Measurements from ENCODE around the gene ADAT2. TPM values are rescaled to one million over a fixed set of nuclear protein-coding genes. Genes with fewer than 3 reads are reported as not detected.

ADAT2 gene
- total RNA-seq = 10 to 100 TPM in 1 of 3 donors, 1 to 10 TPM in 2; 5.6 to 13.8 (median 9.0) TPM
- long read RNA-seq, donor 1, partial matches to known transcripts = 0 of 2 reads
- long read RNA-seq, donor 1, other reads (novel, unspliced or antisense) = 2 of 2 reads
- long read RNA-seq, donor 2, partial matches to known transcripts = 1 of 3 reads
- long read RNA-seq, donor 2, other reads (novel, unspliced or antisense) = 1 of 3 reads

GRCh38 chr6:143450453-143451371 lies at the start of gene ADAT2, which contains the start of gene PEX3:
Gene ADAT2 (minus strand): TSS chr6:143450695. CDS start chr6:143450658, 37 bp downstream.
Gene PEX3 (plus strand): TSS chr6:143450805. CDS start chr6:143451043, 238 bp downstream.
- peak; percentile 98 for ATAC-seq
- TF ChIP-seq, protein P1, sequence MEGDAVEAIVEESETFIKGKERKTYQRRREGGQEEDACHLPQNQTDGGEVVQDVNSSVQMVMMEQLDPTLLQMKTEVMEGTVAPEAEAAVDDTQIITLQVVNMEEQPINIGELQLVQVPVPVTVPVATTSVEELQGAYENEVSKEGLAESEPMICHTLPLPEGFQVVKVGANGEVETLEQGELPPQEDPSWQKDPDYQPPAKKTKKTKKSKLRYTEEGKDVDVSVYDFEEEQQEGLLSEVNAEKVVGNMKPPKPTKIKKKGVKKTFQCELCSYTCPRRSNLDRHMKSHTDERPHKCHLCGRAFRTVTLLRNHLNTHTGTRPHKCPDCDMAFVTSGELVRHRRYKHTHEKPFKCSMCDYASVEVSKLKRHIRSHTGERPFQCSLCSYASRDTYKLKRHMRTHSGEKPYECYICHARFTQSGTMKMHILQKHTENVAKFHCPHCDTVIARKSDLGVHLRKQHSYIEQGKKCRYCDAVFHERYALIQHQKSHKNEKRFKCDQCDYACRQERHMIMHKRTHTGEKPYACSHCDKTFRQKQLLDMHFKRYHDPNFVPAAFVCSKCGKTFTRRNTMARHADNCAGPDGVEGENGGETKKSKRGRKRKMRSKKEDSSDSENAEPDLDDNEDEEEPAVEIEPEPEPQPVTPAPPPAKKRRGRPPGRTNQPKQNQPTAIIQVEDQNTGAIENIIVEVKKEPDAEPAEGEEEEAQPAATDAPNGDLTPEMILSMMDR (IDR thresholded peaks at IDR 0.05) = no peak
- H3K4me1 ChIP-seq (ENCODE audit: low read depth) = peaks cover 13% of the 10 kb centered on the region
- intact Hi-C loops (cut with DNase I, micrococcal nuclease) = no loop called here
- H3K9me3 ChIP-seq = no peaks in the 10 kb centered on the region
- H3K4me3 ChIP-seq = peak within 1 kb of the TSS; percentile 40
- peak; percentile 93 to 97 (median 94) for DNase-seq
- no peaks in the 10 kb centered on the region for H3K36me3 ChIP-seq (ENCODE audit: low read depth)

- DNase-seq (no peak), ATAC-seq (no peak)
- no peaks in the 10 kb centered on the region for H3K4me1 ChIP-seq (ENCODE audit: low read depth)
- TF ChIP-seq, protein P1 (IDR thresholded peaks at IDR 0.05) = no peak
- intact Hi-C loops (cut with DNase I, micrococcal nuclease) = no loop called here
- no peaks in the 10 kb centered on the region for H3K36me3 ChIP-seq (ENCODE audit: low read depth)
- H3K4me3 ChIP-seq = no peak overlapping the region
- no peaks in the 10 kb centered on the region for H3K9me3 ChIP-seq
Measured at GRCh38 chr6:143498428-143498827, 47.9 kb upstream of the ADAT2 start.

- ATAC-seq (no peak), DNase-seq (no peak)
- Histone ChIP-seq H3K4me3 (no peak overlapping the region), H3K36me3 (ENCODE audit: low read depth) (no peaks in the 10 kb centered on the region), H3K9me3 (no peaks in the 10 kb centered on the region), H3K4me1 (ENCODE audit: low read depth) (no peaks in the 10 kb centered on the region)
- intact Hi-C loops (cut with DNase I, micrococcal nuclease) = no loop called here
- TF ChIP-seq, protein P1 (IDR thresholded peaks at IDR 0.05) = no peak
Measured at GRCh38 chr6:143496974-143497373, 46.5 kb upstream of the ADAT2 start.

GRCh38 chr6:143490775-143491174 lies 40.3 kb upstream of the ADAT2 start:
- no peak overlapping the region for H3K4me3 ChIP-seq
- H3K9me3 ChIP-seq = no peaks in the 10 kb centered on the region
- intact Hi-C loops (cut with DNase I, micrococcal nuclease) = no loop called here
- ATAC-seq (no peak), DNase-seq (no peak)
- no peaks in the 10 kb centered on the region for H3K36me3 ChIP-seq (ENCODE audit: low read depth)
- TF ChIP-seq, protein P1 (IDR thresholded peaks at IDR 0.05) = no peak
- H3K4me1 ChIP-seq (ENCODE audit: low read depth) = no peaks in the 10 kb centered on the region

- H3K9me3 ChIP-seq = no peaks in the 10 kb centered on the region
- no peak overlapping the region for H3K4me3 ChIP-seq
- TF ChIP-seq, protein P1 (IDR thresholded peaks at IDR 0.05) = no peak
- intact Hi-C loops (cut with DNase I, micrococcal nuclease) = no loop called here
- ATAC-seq (no peak), DNase-seq (no peak)
- H3K4me1 ChIP-seq (ENCODE audit: low read depth) = no peaks in the 10 kb centered on the region
- H3K36me3 ChIP-seq (ENCODE audit: low read depth) = no peaks in the 10 kb centered on the region
Measured at GRCh38 chr6:143490244-143490643, 39.7 kb upstream of the ADAT2 start.

All from mucosa of descending colon (tissue), 3 donors.